ENCODE results near the gene SMYD3.

Gene SMYD3

GRCh38 chr1:246141306-246141705 lies 365.8 kb downstream of the SMYD3 start:
- no peak for DNase-seq

GRCh38 chr1:246139745-246140182 lies 367.3 kb downstream of the SMYD3 start:
- DNase-seq: no peak

GRCh38 chr1:246138781-246139180 lies 368.3 kb downstream of the SMYD3 start:
- DNase-seq: no peak

- DNase-seq: no peak
Observed at GRCh38 chr1:246136477-246136876, 370.6 kb downstream of the SMYD3 start.

GRCh38 chr1:246134789-246135188 lies 372.3 kb downstream of the SMYD3 start:
- no peak for DNase-seq

- no peak for DNase-seq
Observed at GRCh38 chr1:246131095-246131494, 376.0 kb downstream of the SMYD3 start.

- DNase-seq: no peak
Observed at GRCh38 chr1:246128494-246129069, 378.5 kb downstream of the SMYD3 start.

- DNase-seq: no peak
Observed at GRCh38 chr1:246126580-246126979, 380.5 kb downstream of the SMYD3 start.

- DNase-seq: no peak
Observed at GRCh38 chr1:246122071-246122470, 385.0 kb downstream of the SMYD3 start.

GRCh38 chr1:246121533-246121932 lies 385.5 kb downstream of the SMYD3 start:
- no peak for DNase-seq

GRCh38 chr1:246117066-246117791 lies 389.9 kb downstream of the SMYD3 start:
- peak; percentile 49 to 57 for DNase-seq

- no peak for DNase-seq
Observed at GRCh38 chr1:246114369-246114768, 392.7 kb downstream of the SMYD3 start.

- DNase-seq: peak in 1 of 2 donors; percentile 9
Observed at GRCh38 chr1:246113555-246114095, 393.5 kb downstream of the SMYD3 start.

- DNase-seq: peak; percentile 21 to 27
Observed at GRCh38 chr1:246111570-246111969, 395.5 kb downstream of the SMYD3 start.

- no peak for DNase-seq
Observed at GRCh38 chr1:246110343-246111219, 396.5 kb downstream of the SMYD3 start.

GRCh38 chr1:246108278-246108925 lies 398.7 kb downstream of the SMYD3 start:
- no peak for DNase-seq

- no peak for DNase-seq
Observed at GRCh38 chr1:246107516-246108277, 399.4 kb downstream of the SMYD3 start.

- peak; percentile 17 to 19 for DNase-seq
Observed at GRCh38 chr1:246106342-246106763, 400.7 kb downstream of the SMYD3 start.

- no peak for DNase-seq
Observed at GRCh38 chr1:246104927-246105326, 402.2 kb downstream of the SMYD3 start.

GRCh38 chr1:246099570-246099969 lies 407.5 kb downstream of the SMYD3 start:
- no peak for DNase-seq

GRCh38 chr1:246096356-246096755 lies 410.7 kb downstream of the SMYD3 start:
- DNase-seq: no peak

GRCh38 chr1:246095443-246095842 lies 411.6 kb downstream of the SMYD3 start:
- no peak for DNase-seq
